ENCODE data around the gene DEDD2.

DNA sequence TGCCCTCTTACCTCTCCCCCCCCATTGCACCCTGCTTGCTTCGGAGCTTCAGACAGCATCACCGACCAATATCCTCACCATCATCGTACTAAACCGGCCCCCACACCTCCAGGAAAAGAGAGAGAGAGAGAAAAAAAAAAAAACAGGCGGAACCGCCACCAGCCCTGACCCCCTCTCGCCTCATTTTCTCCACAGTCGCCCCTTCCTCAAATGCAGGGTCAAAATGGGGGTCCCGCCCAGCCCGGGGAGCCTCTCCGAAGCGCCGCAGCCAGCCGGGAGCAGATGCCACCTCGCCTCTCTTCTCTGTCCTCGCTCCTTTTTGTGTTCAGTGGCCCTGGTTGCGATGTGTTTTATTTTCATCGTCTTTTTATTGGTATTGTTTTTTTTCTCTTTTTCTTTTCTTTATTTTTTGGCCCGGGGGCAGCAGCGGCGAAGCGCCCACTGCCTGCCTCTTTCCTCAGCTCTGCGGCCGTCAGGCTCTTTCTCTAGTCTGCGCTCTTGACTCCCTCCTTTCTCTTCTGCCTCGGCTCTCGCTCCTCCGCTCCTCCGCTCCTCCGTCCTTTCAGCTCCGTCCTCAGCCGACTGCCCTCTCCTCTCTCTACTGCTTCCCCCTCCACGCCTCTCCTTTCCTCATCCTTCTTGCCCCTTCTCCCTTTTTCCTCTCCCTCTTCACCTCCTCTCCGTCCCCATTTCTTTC lies 41.4 kb downstream of the DEDD2 start:
- TF ChIP-seq, protein P1, sequence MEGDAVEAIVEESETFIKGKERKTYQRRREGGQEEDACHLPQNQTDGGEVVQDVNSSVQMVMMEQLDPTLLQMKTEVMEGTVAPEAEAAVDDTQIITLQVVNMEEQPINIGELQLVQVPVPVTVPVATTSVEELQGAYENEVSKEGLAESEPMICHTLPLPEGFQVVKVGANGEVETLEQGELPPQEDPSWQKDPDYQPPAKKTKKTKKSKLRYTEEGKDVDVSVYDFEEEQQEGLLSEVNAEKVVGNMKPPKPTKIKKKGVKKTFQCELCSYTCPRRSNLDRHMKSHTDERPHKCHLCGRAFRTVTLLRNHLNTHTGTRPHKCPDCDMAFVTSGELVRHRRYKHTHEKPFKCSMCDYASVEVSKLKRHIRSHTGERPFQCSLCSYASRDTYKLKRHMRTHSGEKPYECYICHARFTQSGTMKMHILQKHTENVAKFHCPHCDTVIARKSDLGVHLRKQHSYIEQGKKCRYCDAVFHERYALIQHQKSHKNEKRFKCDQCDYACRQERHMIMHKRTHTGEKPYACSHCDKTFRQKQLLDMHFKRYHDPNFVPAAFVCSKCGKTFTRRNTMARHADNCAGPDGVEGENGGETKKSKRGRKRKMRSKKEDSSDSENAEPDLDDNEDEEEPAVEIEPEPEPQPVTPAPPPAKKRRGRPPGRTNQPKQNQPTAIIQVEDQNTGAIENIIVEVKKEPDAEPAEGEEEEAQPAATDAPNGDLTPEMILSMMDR (IDR thresholded peaks at IDR 0.05), result no peak
- TF ChIP-seq EP300 (IDR thresholded peaks at IDR 0.05), result no peak
